Prostate gland (tissue), 2 donors: Measurements from ENCODE around the gene THRAP3. TPM values are rescaled to one million over a fixed set of nuclear protein-coding genes. Genes with fewer than 3 reads are reported as not detected.

Experiments used
- DNase-seq: peaks from one replicate; pipeline ENCODE4 v3.0.0-alpha.2; 2019; ENCODE audit warnings: low spot score
- H3K27ac ChIP-seq, 2 donors: fragments of 200-600 bp; sonication (generic); 2 replicates each; pipeline ENCODE4 v1.5.1; 2017 to 2019
- H3K27me3 ChIP-seq: fragments of 200-600 bp; sonication (generic); replicated peaks from 2 replicates; pipeline ENCODE4 v1.5.1; 2019; ENCODE audit not compliant: insufficient read depth
- H3K36me3 ChIP-seq, 2 donors: fragments of 200-600 bp; sonication (generic); 1 replicate in 1 of 2; 2 replicates in 1 of 2; pipeline versions ENCODE4 v1.5.1 to v1.8.1; 2017 to 2019
- H3K4me1 ChIP-seq: fragments of 200-600 bp; sonication (generic); replicated peaks from 2 replicates; pipeline ENCODE4 v1.5.1; 2019
- H3K4me3 ChIP-seq, 2 donors: fragments of 200-600 bp; sonication (generic); 2 replicates each; pipeline ENCODE4 v1.5.1; 2017 to 2019
- H3K9me3 ChIP-seq: fragments of 200-600 bp; sonication (generic); 2 replicates; pipeline ENCODE4 v1.5.1; 2017
- CTCF ChIP-seq, 4 experiments: fragments of 200-600 bp in 2 of 4; fragments of 450-650 bp in 2 of 4; sonication (generic) in 2 of 4; IDR thresholded peaks; 1 replicate in 3 of 4; 2 replicates in 1 of 4; pipeline ENCODE4 v1.5.1; 2016 to 2019; ENCODE audit warnings: antibody characterized with exemption in 4 of 4, mild to moderate bottlenecking in 2 of 4, moderate library complexity in 2 of 4
- POLR2A ChIP-seq: fragments of 450-650 bp; IDR thresholded peaks from one replicate; pipeline ENCODE4 v1.6.1; 2016; ENCODE audit warnings: antibody characterized with exemption, mild to moderate bottlenecking
- POLR2AphosphoS5 ChIP-seq: sonication (generic); formaldehyde crosslinking; IDR thresholded peaks from one replicate; pipeline ENCODE4 v1.6.1; 2017; ENCODE audit warnings: antibody characterized with exemption
- WGBS: methylation state at CpG from one replicate; pipeline ENCODE4 v1.1.5; 2018; 5-methylcytosine and 5-hydroxymethylcytosine counted together
- intact Hi-C: fragments of 100-400 bp; cut with DNase I; formaldehyde crosslinking; loops from one replicate; pipeline ENCODE4 v1.14.2; 2022
- total RNA-seq, 2 donors: library from RNA; depleted of rRNA; stranded (reverse); fragments of >200 nt; gene quantifications; one replicate each; pipeline ENCODE4 v1.1.0, GENCODE V29; 2016

The THRAP3 gene
- total RNA-seq, 2 donors from 2014 or later, result 100 to 123 TPM

GRCh38 chr1:36304521-36304920 lies 80.3 kb downstream of the THRAP3 start:
- peak overlapping the region in 1 of 2 donors; percentile 89 for H3K27ac ChIP-seq

GRCh38 chr1:36304970-36305914 lies 81.0 kb downstream of the THRAP3 start:
- intact Hi-C loops, result no loop called here
- WGBS, result 79% methylated on average over 10 of the region's 10 CpGs
- H3K9me3 ChIP-seq, result no peaks in the 10 kb centered on the region
- peak overlapping the region; percentile 85 to 89 for H3K27ac ChIP-seq
- no peak overlapping the region for H3K4me3 ChIP-seq
- no peaks in the 10 kb centered on the region for H3K27me3 ChIP-seq
- H3K4me1 ChIP-seq, result peaks cover 2% of the 10 kb centered on the region
- peaks cover 13 to 24% of the 10 kb centered on the region in 2 donors for H3K36me3 ChIP-seq
- TF ChIP-seq CTCF (IDR thresholded peaks at IDR 0.05) (no peak), POLR2AphosphoS5 (no peak), POLR2A (no peak)
- DNase-seq, result no peak

More at GRCh38 chr1:36304521-36304920, 80.3 kb downstream of the THRAP3 start:
- DNase-seq, result no peak
- Histone ChIP-seq H3K36me3 (peaks cover 13 to 24% of the 10 kb centered on the region in 2 donors), H3K4me1 (peaks cover 5% of the 10 kb centered on the region), H3K9me3 (no peaks in the 10 kb centered on the region), H3K4me3 (no peak overlapping the region), H3K27me3 (no peaks in the 10 kb centered on the region)
- intact Hi-C loops, result no loop called here
- 76% methylated on average over 7 of the region's 7 CpGs for WGBS
- no peak for TF ChIP-seq CTCF (IDR thresholded peaks at IDR 0.05)
- TF ChIP-seq POLR2A, result no peak
- no peak for TF ChIP-seq POLR2AphosphoS5

GRCh38 chr1:36305915-36306209 lies 81.6 kb downstream of the THRAP3 start:
- intact Hi-C loops, result no loop called here
- WGBS, result 31% methylated on average over 7 of the region's 7 CpGs
- TF ChIP-seq CTCF (IDR thresholded peaks at IDR 0.05) (no peak), POLR2AphosphoS5 (no peak), POLR2A (no peak)
- no peak for DNase-seq
- Histone ChIP-seq H3K27me3 (no peaks in the 10 kb centered on the region), H3K9me3 (no peaks in the 10 kb centered on the region), H3K4me3 (peak overlapping the region in 1 of 2 donors; percentile 64), H3K4me1 (no peaks in the 10 kb centered on the region), H3K27ac (peak overlapping the region; percentile 85 to 89), H3K36me3 (peaks cover 13 to 23% of the 10 kb centered on the region in 2 donors)

GRCh38 chr1:36306210-36306901 lies 82.1 kb downstream of the THRAP3 start, which contains the start of gene SH3D21:
Gene SH3D21 (plus strand): TSS chr1:36306368. CDS start chr1:36306421, 53 bp downstream.
- WGBS, result 6% methylated on average over 41 of the region's 65 CpGs
- no peaks in the 10 kb centered on the region for H3K27me3 ChIP-seq
- TF ChIP-seq POLR2A (peak; percentile 65), POLR2AphosphoS5 (peak; percentile 39), CTCF (IDR thresholded peaks at IDR 0.05) (peak in 2 of 4 experiments; percentile 24 to 27)
- intact Hi-C loops, result no loop called here
- H3K4me1 ChIP-seq, result no peaks in the 10 kb centered on the region
- H3K36me3 ChIP-seq, result peaks cover 11 to 18% of the 10 kb centered on the region in 2 donors
- H3K9me3 ChIP-seq, result no peaks in the 10 kb centered on the region
- peak; percentile 71 for DNase-seq
- peak within 1 kb of the TSS; percentile 85 to 89 for H3K27ac ChIP-seq
- H3K4me3 ChIP-seq, result peak within 1 kb of the TSS; percentile 59 to 64
